ENCODE measurements around the gene AHCYL2.

Gene AHCYL2

GRCh38 chr7:129317450-129317849 lies 92.6 kb downstream of the AHCYL2 start:
- no peak for DNase-seq (ENCODE audit: low read depth)
- TF ChIP-seq CTCF (conservative IDR thresholded peaks at IDR 0.05; ENCODE audit: low read length), result no peak

DNA sequence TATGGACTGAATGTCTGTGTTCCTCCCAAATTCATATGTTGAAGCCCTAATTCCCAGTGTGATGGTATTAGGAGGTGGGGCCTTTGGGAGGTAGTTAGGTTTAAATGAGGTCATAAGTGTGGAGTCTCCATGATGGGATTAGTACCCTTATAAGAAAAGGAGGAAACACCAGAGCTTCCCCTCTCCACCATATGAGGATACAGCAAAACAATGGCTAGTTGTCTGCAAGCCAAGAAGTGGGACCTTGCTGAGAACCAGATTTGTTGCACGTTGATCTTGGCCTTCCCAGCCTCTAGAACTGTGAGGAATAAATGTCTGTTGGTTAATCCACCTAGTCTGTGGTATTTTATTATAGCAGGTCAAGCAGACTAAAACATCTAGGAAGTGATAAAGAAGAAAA lies 102.2 kb downstream of the AHCYL2 start:
- DNase-seq (ENCODE audit: low read depth), result no peak
- H3K4me3 ChIP-seq (ENCODE audit: low read length), result no peak overlapping the region
- TF ChIP-seq CTCF (conservative IDR thresholded peaks at IDR 0.05; ENCODE audit: low read length), result no peak

More at GRCh38 chr7:129317450-129317849, 92.6 kb downstream of the AHCYL2 start:
- H3K4me3 ChIP-seq (ENCODE audit: low read length), result no peak overlapping the region

- no peak for TF ChIP-seq CTCF (conservative IDR thresholded peaks at IDR 0.05; ENCODE audit: low read length)
- H3K4me3 ChIP-seq (ENCODE audit: low read length), result no peak overlapping the region
- DNase-seq (ENCODE audit: low read depth), result peak; percentile 27
Measured at GRCh38 chr7:129332254-129333035, 107.6 kb downstream of the AHCYL2 start.

- no peak overlapping the region for H3K4me3 ChIP-seq (ENCODE audit: low read length)
- no peak for TF ChIP-seq CTCF (conservative IDR thresholded peaks at IDR 0.05; ENCODE audit: low read length)
- no peak for DNase-seq (ENCODE audit: low read depth)
Measured at GRCh38 chr7:129334473-129334872, 109.6 kb downstream of the AHCYL2 start.

GRCh38 chr7:129338450-129338849 lies 113.6 kb downstream of the AHCYL2 start:
- no peak for TF ChIP-seq CTCF (conservative IDR thresholded peaks at IDR 0.05; ENCODE audit: low read length)
- DNase-seq (ENCODE audit: low read depth), result no peak
- H3K4me3 ChIP-seq (ENCODE audit: low read length), result no peak overlapping the region

DNA sequence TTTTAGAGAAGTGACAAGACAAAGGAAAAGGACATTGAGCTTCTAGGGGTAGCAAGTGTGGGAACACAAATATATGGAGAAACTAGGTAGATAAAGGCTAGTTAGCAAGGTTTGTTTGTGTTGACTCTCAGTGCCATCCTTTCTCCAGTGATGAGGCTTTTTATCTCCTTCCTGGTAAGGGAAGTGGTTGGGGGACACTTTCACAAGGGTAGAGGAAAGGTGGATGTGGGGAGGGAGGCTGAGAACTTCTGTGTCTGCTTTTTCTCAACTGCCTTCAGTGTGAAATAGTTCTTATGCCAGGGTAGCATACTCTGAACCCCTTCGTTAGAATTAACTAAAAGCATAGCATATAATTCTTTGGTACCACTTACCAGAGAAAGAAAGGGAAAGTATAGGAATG lies 116.4 kb downstream of the AHCYL2 start:
- no peak for TF ChIP-seq CTCF (conservative IDR thresholded peaks at IDR 0.05; ENCODE audit: low read length)

More for the DNA sequence above, 116.4 kb downstream of the AHCYL2 start:
- no peak for DNase-seq (ENCODE audit: low read depth)
- H3K4me3 ChIP-seq (ENCODE audit: low read length), result no peak overlapping the region

All from AG10803 (cell line).